Natural killer cell treated with Interleukin-12 subunit alpha and Interleukin-12 subunit beta and Interleukin-15 and Interleukin-18, amount 100 ng/mL, for 72 hours (primary cell): ENCODE results near the gene SNN. TPM values are rescaled to one million over a fixed set of nuclear protein-coding genes. Genes with fewer than 3 reads are reported as not detected.

Experiments
- ATAC-seq, 2 donors: fragments of 150-1000 bp; cut with Tn5 transposase in 1 of 2; sonication (Bioruptor Pico), chemical (Tn5 transposase) in 1 of 2; 2 replicates each; pipeline ENCODE4 v1.10.0; 2021
- DNase-seq: peaks from one replicate; pipeline ENCODE4 v3.0.0; 2022; ENCODE audit warnings: low spot score
- H3K27ac Mint-ChIP-seq, 2 donors: 1 replicate in 1 of 2; 2 replicates in 1 of 2; pipeline ENCODE4 v1.8.0; 2022; ENCODE audit warnings: mixed read lengths in 2 of 2, mild to moderate bottlenecking in 1 of 2, moderate library complexity in 1 of 2
- H3K27me3 Mint-ChIP-seq, 2 donors: 1 replicate in 1 of 2; 2 replicates in 1 of 2; pipeline ENCODE4 v1.8.0; 2022; ENCODE audit warnings: mixed read lengths in 2 of 2
- H3K36me3 Mint-ChIP-seq: one replicate; pipeline ENCODE4 v1.8.0; 2022; ENCODE audit warnings: mixed read lengths
- H3K4me1 Mint-ChIP-seq, 2 donors: 1 replicate in 1 of 2; 2 replicates in 1 of 2; pipeline ENCODE4 v1.8.0; 2022; ENCODE audit warnings: low read depth in 2 of 2, mixed read lengths in 2 of 2, mild to moderate bottlenecking in 1 of 2
- H3K4me3 Mint-ChIP-seq: one replicate; pipeline ENCODE4 v1.8.0; 2022; ENCODE audit warnings: mixed read lengths
- H3K9me3 Mint-ChIP-seq: 2 replicates; pipeline ENCODE4 v1.8.0; 2022; ENCODE audit warnings: mixed read lengths
- total RNA-seq, 2 donors: library from RNA; stranded (reverse); gene quantifications; one replicate each; pipeline ENCODE4 v1.2.3, GENCODE V29; 2022

SNN gene
- total RNA-seq, 2 donors from 2014 or later = 0.43 to 1.1 TPM

DNA sequence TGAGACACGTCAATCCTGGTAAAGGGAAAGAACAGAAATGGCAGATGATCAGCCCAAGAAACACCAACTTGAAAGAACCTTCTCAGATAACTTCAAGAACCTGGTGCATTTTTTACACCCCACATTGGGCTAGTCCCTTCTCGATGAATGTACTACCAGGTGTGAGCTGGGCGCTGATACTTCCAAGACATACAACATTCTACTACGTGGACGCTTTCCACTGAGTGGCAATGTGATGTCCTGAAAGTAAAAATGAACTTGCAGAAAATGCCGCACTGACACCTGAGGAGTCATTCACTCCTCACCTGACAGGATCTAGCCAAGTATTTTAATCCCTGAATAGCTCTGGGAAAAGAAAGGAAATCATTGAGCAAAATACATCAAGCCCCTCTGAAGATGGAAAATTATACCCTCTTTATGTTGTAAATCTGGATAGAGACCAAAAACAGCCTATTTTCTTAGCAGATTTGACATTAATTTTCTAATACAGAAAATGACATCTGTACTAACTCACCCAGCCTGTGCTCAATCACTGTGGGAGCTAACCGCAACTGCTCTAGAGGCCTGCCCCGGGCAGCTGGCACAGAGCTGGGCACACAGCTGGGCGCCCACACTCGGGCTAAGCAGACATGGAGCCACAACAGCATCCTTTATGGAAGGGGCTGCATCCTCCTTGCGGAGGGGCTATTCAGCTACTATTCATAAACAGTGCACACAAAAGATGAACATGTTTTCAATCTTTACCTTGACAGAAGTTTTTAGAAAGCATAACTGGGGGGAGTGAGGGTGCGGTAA is 16.2 kb downstream of the SNN start:
- Mint-ChIP-seq H3K27ac (no peak overlapping the region), H3K36me3 (peaks cover 29% of the 10 kb centered on the region)

DNA sequence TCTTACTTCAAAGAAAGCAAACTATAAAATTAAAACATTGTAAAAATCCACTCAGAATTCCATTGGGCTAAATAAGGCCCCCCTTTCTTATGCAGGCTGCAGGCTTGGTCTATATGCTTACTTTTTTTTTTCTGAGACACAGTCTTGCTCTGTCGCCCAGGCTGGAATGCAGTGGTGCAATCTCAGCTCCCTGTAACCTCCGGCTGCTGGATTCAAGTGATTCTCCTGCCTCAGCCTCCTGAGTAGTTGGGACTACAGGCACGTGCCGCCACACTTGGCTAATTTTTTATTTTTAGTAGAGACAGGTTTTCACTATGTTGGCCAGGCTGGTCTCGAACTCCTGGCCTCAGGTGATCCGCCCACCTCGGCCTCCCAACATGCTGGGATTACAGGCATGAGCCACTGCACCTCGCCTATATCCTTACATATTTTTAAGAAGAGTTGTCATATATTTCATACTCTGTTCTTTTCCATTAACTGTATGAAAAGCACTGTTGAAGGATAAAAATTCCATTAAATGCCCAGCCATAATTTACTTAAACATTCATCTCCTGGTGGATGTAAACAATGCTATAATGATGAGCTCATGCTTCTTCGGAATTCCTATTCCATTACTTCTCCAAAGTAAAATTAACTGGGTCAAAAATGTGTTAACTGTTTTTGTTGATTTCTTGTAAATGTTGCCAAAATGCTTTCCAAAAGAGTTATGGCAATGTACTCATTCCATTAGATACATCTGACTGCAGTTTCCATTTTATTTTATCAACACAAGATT is 17.8 kb downstream of the SNN start:
- peak overlapping the region in 1 of 2 donors; percentile 56 for H3K27ac Mint-ChIP-seq
- H3K4me1 Mint-ChIP-seq = peaks cover 31 to 36% of the 10 kb centered on the region in 2 donors
- H3K9me3 Mint-ChIP-seq = no peaks in the 10 kb centered on the region
- no peak overlapping the region for H3K4me3 Mint-ChIP-seq
- peaks cover 33% of the 10 kb centered on the region for H3K36me3 Mint-ChIP-seq
- no peaks in the 10 kb centered on the region for H3K27me3 Mint-ChIP-seq
- DNase-seq (no peak), ATAC-seq (no peak)

More for the DNA sequence above, 16.2 kb downstream of the SNN start:
- no peaks in the 10 kb centered on the region for H3K9me3 Mint-ChIP-seq
- no peak for DNase-seq
- no peak for ATAC-seq
- H3K4me1 Mint-ChIP-seq = peaks cover 32 to 35% of the 10 kb centered on the region in 2 donors
- no peaks in the 10 kb centered on the region for H3K27me3 Mint-ChIP-seq
- no peak overlapping the region for H3K4me3 Mint-ChIP-seq

DNA sequence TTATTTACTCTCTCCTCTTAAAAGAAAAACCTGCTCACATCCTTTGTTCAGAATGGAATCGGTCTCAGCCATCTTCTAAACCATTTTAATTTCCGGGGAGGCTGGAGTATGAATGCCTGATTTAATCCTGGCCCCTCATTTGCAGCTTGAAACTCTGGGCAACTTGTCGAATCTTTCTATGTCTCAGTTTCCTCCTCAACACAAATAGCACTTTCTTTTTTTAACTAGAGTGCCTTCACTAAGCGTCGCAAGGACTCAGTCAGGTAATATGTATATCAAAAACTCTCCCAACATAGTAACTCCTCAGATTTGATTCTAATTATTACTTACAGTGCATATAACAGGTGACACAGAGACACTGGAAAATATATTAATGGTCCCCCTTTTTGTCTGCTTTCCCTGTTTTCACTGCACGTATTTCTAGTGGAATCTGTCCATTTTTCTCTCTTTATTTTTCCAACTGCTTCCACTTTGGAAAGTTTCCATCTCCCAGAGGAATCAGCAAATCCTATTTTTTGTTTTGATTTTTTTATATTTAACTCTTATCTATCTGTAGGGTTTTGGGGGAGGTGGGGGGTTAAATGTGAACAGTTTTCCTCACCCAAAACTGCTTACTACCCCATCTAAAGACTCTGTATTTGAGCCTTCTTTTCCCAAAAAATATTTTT is 18.6 kb downstream of the SNN start:
- ATAC-seq (no peak), DNase-seq (no peak)
- no peaks in the 10 kb centered on the region for H3K27me3 Mint-ChIP-seq
- H3K9me3 Mint-ChIP-seq = no peaks in the 10 kb centered on the region
- peaks cover 24 to 28% of the 10 kb centered on the region in 2 donors for H3K4me1 Mint-ChIP-seq
- peaks cover 36% of the 10 kb centered on the region for H3K36me3 Mint-ChIP-seq
- H3K27ac Mint-ChIP-seq = peak overlapping the region in 1 of 2 donors; percentile 56
- no peak overlapping the region for H3K4me3 Mint-ChIP-seq

DNA sequence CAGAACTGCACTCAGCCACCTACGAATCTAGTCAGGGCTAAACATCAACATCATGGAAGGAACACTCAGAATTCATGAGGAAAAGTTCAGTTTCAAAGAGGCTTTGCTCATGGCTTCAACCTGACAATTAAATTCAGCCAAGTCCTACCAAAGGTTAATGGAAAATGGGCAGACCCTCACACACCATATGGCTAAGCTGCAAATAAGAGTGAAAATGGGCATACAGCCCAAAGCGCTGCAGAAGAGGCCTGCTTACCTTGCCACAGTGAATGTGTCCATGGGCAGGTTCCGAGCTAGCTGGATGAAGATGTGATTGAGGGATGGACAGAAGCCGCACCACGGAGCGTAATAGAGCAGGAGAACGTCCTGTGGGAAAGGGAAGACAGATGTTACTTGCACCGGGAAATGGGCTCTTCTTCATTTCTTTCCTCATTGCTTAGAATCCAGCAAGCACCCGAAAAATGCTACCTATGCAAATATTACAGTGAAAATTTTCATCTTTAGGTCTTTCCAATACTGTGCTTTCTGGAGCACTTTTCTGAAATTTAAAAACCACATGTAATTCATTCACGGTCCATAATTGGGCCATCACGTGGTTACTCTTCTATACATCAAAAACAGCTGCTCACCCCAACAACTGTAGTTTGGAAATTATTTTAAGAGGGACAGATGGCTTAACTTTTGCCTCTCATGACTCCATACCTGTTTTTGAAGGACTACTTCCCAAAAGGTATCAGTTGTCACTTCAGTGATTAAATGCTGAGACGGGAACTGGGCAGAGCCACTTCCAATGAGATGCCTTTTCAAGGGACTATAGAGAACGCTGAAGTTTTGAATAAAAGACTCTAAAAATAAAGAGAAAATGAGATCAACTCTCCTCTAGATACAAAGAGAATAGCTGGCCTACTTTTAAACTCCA is 19.6 kb downstream of the SNN start:
- peak overlapping the region in 1 of 2 donors; percentile 56 for H3K27ac Mint-ChIP-seq
- no peaks in the 10 kb centered on the region for H3K27me3 Mint-ChIP-seq
- H3K36me3 Mint-ChIP-seq = peaks cover 36% of the 10 kb centered on the region
- ATAC-seq (no peak), DNase-seq (no peak)
- peaks cover 18 to 20% of the 10 kb centered on the region in 2 donors for H3K4me1 Mint-ChIP-seq
- no peaks in the 10 kb centered on the region for H3K9me3 Mint-ChIP-seq
- no peak overlapping the region for H3K4me3 Mint-ChIP-seq

DNA sequence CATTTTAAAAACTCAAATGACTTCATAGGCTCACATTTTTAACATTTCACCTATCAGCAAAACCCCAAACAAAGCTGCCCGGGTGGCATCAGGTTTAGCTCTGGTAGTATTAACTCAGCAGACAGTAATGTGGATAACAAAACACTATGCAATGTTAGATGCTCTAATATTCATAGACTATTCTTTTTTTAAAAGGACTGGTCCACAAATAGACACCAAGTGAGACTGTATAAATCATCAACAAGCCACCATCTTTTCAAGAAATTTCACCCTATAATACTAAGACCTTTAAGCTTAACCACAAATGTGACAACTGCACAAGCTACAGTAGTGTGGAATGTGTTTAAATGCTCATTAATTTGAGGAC is 20.2 kb downstream of the SNN start:
- Mint-ChIP-seq H3K27ac (no peak overlapping the region), H3K36me3 (peaks cover 36% of the 10 kb centered on the region), H3K27me3 (no peaks in the 10 kb centered on the region), H3K4me1 (peaks cover 13 to 15% of the 10 kb centered on the region in 2 donors), H3K4me3 (no peak overlapping the region), H3K9me3 (no peaks in the 10 kb centered on the region)
- ATAC-seq = no peak
- no peak for DNase-seq

DNA sequence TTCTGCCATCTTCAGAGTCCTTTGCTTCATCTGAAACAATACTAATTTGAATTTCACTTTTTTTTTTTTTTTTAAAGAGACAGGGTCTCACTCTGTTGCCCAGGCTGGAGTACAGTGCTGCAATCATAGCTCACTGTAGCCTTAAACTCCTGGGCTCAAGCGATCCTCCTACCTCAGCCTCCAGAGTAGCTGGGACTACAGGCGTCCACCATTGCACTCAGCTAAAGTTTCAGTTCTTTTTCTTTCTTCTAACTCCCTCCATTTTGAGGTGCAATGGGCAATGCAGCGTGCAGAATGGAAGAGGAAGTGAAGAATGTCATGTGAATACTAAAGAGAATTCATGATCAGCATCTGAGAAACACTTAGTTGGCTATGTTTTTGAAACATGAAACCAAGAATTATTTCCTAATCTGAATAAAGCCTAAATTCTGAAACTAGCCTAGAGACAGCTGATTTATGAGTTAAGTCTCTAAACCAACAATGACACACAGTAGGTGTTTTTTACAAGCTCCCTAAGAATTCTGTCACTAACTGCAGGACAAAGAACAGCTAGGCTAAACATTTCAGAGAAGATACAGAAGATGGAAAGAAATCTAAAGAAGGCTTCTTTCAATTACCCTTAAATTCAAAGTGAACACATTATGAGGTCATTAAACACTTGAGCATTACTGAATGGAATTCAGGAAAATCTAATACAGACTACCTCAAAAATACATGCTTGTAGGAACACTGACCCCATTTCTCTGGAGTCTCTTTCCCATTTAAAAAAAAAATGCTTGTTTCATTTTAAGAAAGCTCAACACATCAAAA is 21.0 kb downstream of the SNN start:
- Mint-ChIP-seq H3K36me3 (peaks cover 30% of the 10 kb centered on the region), H3K9me3 (no peaks in the 10 kb centered on the region), H3K4me3 (no peak overlapping the region), H3K4me1 (peaks cover 13 to 15% of the 10 kb centered on the region in 2 donors), H3K27me3 (no peaks in the 10 kb centered on the region), H3K27ac (no peak overlapping the region)
- ATAC-seq (no peak), DNase-seq (no peak)

DNA sequence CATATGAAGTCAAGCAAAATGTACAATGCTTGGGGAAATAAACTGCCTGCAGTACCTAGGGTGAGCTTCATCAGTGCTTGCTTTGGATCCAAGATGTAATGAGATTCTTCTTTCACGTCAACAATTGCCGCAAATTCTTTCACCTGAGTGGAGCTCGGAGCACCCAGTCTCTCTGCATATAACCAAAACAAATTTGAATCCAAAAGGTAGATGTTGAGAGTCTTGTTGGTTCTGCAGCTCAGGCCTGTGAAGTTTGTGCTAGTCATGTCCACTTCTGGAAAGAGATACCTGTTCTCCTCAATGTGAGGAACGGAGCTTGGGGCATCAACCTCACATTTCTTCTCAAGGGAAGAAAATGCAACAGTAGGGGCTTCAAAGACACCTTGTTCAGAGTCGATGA is 23.0 kb downstream of the SNN start:
- Mint-ChIP-seq H3K9me3 (no peaks in the 10 kb centered on the region), H3K4me1 (peaks cover 27 to 28% of the 10 kb centered on the region in 2 donors), H3K27ac (peak overlapping the region in 1 of 2 donors; percentile 56), H3K27me3 (no peaks in the 10 kb centered on the region), H3K36me3 (peaks cover 35% of the 10 kb centered on the region), H3K4me3 (no peak overlapping the region)
- ATAC-seq (no peak), DNase-seq (no peak)

DNA sequence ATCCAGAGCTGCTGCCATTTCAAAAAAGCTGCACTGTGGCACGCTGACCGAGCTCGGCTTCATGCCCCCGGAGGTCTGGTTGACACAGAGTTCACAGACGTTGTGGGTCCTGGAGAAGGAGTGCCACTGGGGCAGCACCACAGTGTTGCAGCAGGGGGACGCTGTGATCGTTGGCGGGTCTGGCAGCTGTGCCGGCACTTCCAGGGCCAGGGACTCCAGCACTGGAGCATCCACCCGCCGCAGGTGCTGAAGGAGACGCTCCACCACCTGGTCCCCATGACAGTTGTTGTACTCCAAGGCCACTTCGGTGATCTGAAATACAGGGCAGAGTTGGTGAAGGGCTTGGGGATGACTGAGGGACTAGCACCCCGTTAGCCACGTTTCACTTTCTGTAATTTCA is 23.5 kb downstream of the SNN start:
- H3K4me1 Mint-ChIP-seq = peaks cover 33% of the 10 kb centered on the region in 2 donors
- H3K9me3 Mint-ChIP-seq = no peaks in the 10 kb centered on the region
- no peaks in the 10 kb centered on the region for H3K27me3 Mint-ChIP-seq
- H3K36me3 Mint-ChIP-seq = peaks cover 35% of the 10 kb centered on the region
- ATAC-seq (peak in 1 of 2 donors; percentile 32), DNase-seq (no peak)
- no peak overlapping the region for H3K27ac Mint-ChIP-seq
- H3K4me3 Mint-ChIP-seq = no peak overlapping the region

DNA sequence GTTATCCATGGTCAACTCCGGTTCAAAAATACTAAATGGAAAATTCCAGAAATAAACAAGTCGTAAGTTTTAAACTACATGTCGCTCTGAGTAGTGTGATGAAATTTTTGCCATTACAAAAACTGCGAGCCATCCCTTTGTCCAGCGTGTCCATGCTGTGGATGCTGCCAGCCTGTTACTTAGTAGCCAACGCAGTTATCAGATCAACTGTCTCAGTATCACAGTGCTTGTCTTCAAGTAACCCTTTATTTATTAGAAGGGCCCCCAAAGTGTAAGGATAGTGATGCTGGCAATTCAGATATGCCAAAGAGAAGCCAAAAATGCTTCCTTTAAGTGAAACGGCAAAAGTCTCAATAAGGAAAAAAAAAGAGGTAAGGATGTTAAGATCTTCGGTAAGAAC is 23.9 kb downstream of the SNN start:
- peaks cover 34% of the 10 kb centered on the region for H3K36me3 Mint-ChIP-seq
- no peak for ATAC-seq
- no peaks in the 10 kb centered on the region for H3K27me3 Mint-ChIP-seq
- H3K9me3 Mint-ChIP-seq = no peaks in the 10 kb centered on the region
- H3K4me1 Mint-ChIP-seq = peaks cover 35 to 37% of the 10 kb centered on the region in 2 donors
- no peak overlapping the region for H3K27ac Mint-ChIP-seq
- H3K4me3 Mint-ChIP-seq = no peak overlapping the region
- no peak for DNase-seq

DNA sequence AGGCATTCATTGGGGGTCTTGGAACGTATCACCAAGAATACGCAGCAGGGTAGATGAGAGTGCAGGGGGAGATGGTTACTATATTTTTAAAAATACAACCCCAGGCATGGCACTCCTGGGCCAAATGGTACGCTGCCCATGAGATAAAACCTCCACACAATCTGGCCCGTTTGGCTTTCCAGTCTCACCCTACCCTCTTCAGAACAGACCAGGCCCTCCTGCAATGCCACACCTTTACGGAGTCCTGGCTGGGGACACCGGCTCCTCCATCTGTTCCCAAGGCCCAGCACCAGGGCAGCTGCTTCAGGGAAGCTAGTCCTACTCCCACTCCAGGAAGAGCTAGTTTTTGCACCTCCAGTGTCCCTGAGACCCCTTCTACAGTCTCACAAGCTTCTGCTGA is 24.4 kb downstream of the SNN start:
- peaks cover 33 to 37% of the 10 kb centered on the region in 2 donors for H3K4me1 Mint-ChIP-seq
- ATAC-seq (no peak), DNase-seq (no peak)
- no peaks in the 10 kb centered on the region for H3K27me3 Mint-ChIP-seq
- peaks cover 30% of the 10 kb centered on the region for H3K36me3 Mint-ChIP-seq
- no peaks in the 10 kb centered on the region for H3K9me3 Mint-ChIP-seq
- H3K27ac Mint-ChIP-seq = peak overlapping the region in 1 of 2 donors; percentile 37
- no peak overlapping the region for H3K4me3 Mint-ChIP-seq

DNA sequence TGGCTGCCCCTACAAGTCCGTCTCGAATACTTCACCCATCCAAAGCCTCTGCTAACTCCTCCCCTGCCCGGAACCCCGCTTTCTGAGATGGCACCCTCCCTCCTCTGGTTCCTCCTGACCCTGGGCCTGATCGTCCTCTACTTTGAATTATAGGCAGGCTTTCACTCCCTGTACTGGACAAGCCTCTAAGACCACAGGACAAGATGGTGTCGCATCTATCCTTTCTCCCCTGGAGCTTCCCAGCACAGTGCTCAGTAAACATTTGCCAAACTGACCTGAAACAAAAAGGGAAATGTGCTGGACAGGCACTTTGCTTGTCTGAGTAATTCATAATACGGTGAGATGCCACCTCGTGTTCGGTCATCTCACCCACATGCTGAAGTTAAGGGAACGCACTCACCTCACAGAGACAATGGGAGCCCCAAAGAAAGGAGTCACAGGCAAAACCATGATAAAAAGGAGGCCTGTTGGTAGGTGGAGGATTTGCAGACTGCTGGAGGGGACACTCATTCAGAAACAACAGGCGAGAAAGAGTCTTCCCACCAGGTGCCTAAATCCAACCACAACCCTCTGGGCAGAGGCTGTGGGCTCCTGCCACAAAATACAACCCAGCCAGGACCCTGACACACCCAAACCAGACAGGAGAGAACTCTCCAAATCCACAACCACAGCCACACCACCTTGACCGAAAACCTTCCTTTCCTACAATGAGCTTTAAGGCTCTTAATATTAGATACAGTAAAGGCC is 28.2 kb downstream of the SNN start:
- Mint-ChIP-seq H3K9me3 (no peaks in the 10 kb centered on the region), H3K27ac (peak overlapping the region in 1 of 2 donors; percentile 42), H3K27me3 (no peaks in the 10 kb centered on the region), H3K4me3 (peak overlapping the region; percentile 6), H3K4me1 (peaks cover 43 to 48% of the 10 kb centered on the region in 2 donors), H3K36me3 (peaks cover 29% of the 10 kb centered on the region)
- peak in 1 of 2 donors; percentile 32 for ATAC-seq
- no peak for DNase-seq

DNA sequence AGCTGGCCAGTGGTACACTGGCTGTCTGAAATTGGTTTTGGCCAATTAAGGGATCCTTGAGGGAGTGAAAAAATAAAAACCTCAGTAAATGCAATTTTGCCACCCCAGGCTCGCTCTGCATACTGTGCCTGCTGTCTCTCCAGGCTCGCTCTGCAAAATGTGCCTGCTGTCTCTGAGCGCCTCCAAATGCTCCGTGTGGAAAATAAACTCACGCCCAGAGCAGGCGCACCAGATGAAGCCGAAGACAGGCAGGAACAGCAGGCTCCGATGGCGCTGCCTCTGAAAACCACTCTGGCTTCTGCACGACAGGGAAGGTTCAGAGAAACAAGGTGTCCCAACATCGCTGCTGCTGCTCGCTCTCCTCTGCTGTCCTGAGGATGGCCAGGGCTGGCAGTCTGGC is 29.1 kb downstream of the SNN start:
- Mint-ChIP-seq H3K27ac (no peak overlapping the region), H3K4me3 (no peak overlapping the region), H3K36me3 (peaks cover 29% of the 10 kb centered on the region), H3K4me1 (peaks cover 47 to 48% of the 10 kb centered on the region in 2 donors), H3K27me3 (no peaks in the 10 kb centered on the region), H3K9me3 (no peaks in the 10 kb centered on the region)
- no peak for ATAC-seq
- DNase-seq = no peak
